Mucosa of stomach (tissue), 1 donor: ENCODE results near the gene FANCD2.
"Not testable (repeated sequence)": the region's sequence is repeated elsewhere in the genome, so short reads cannot be mapped to it uniquely, and the experiment has no call there.

ENCODE experiments used
- H3K27me3 ChIP-seq: one replicate; pipeline ENCODE4 v1.7.0; 2013; ENCODE audit warnings: mild to moderate bottlenecking, low read length; ENCODE audit not compliant: control insufficient read depth, insufficient read depth
- H3K36me3 ChIP-seq: one replicate; pipeline ENCODE4 v1.7.0; 2013; ENCODE audit warnings: low read length; ENCODE audit not compliant: control insufficient read depth, insufficient read depth
- H3K4me1 ChIP-seq: one replicate; pipeline ENCODE4 v1.7.0; 2013; ENCODE audit warnings: mild to moderate bottlenecking, low read length; ENCODE audit not compliant: control insufficient read depth, insufficient read depth
- H3K4me3 ChIP-seq: one replicate; pipeline ENCODE4 v1.7.0; 2013; ENCODE audit warnings: low read length
- H3K9ac ChIP-seq: one replicate; pipeline ENCODE4 v1.7.0; 2013; ENCODE audit warnings: mild to moderate bottlenecking, low read length, moderate library complexity
- H3K9me3 ChIP-seq: one replicate; pipeline ENCODE4 v1.7.0; 2013; ENCODE audit warnings: mild to moderate bottlenecking, low read length, moderate library complexity; ENCODE audit not compliant: control insufficient read depth
- donor health status: Pancreatic carcinoma.

The FANCD2 gene

DNA sequence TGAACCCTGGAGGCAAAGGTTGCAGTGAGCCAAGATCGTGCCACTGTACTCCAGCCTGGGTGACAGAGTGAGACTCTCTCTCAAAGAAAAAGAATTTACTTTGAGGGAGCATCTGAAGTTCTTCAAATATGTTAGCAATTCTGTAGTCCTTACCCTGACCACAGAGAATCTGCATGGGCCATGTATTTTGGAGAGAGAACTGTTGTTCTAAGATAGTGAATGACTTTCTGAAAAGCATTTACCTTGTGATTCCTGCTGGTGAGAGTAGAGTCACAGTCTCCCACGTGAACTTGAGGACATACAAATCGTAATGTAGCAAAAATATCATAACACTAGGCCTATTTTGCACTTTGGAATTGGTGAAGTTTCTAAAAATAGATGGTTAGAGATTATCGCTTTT, 93.1 kb downstream of the FANCD2 start:
- H3K9me3 ChIP-seq: no peaks in the 10 kb centered on the region
- H3K27me3 ChIP-seq: no peaks in the 10 kb centered on the region
- H3K4me3 ChIP-seq: no peak overlapping the region
- H3K9ac ChIP-seq: no peak overlapping the region
- H3K4me1 ChIP-seq: peaks cover 10% of the 10 kb centered on the region
- no peaks in the 10 kb centered on the region for H3K36me3 ChIP-seq

DNA sequence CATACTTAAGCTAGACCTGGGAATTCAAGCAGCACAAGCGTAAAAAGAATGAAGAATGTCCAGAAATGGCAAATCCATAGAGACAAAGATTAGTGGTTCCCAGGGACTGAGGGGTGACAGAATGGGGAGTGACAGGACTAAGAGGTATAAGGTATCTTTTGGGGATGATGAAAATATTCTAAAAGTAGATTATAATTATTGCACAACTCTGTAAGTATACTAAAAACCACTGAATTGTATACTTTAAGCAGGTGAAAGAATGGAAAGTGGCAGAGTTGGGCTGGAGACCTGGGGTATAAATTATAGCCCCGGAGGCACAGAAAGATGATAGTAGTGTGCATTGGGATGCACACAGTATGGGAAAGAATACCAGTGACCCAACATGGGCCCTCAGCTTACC, 94.8 kb downstream of the FANCD2 start:
- no peaks in the 10 kb centered on the region for H3K27me3 ChIP-seq
- H3K36me3 ChIP-seq: no peaks in the 10 kb centered on the region
- H3K4me1 ChIP-seq: peaks cover 10% of the 10 kb centered on the region
- no peak overlapping the region for H3K9ac ChIP-seq
- no peak overlapping the region for H3K4me3 ChIP-seq
- no peaks in the 10 kb centered on the region for H3K9me3 ChIP-seq

GRCh38 chr3:10122724-10123123, 96.5 kb downstream of the FANCD2 start:
- Histone ChIP-seq H3K4me3 (no peak overlapping the region), H3K9ac (no peak overlapping the region), H3K36me3 (no peaks in the 10 kb centered on the region), H3K27me3 (no peaks in the 10 kb centered on the region), H3K4me1 (no peaks in the 10 kb centered on the region), H3K9me3 (no peaks in the 10 kb centered on the region)

GRCh38 chr3:10135872-10136271, 109.6 kb downstream of the FANCD2 start:
- not testable (repeated sequence) for H3K27me3 ChIP-seq, H3K4me1 ChIP-seq, H3K4me3 ChIP-seq, H3K9ac ChIP-seq, H3K9me3 ChIP-seq, H3K36me3 ChIP-seq

DNA sequence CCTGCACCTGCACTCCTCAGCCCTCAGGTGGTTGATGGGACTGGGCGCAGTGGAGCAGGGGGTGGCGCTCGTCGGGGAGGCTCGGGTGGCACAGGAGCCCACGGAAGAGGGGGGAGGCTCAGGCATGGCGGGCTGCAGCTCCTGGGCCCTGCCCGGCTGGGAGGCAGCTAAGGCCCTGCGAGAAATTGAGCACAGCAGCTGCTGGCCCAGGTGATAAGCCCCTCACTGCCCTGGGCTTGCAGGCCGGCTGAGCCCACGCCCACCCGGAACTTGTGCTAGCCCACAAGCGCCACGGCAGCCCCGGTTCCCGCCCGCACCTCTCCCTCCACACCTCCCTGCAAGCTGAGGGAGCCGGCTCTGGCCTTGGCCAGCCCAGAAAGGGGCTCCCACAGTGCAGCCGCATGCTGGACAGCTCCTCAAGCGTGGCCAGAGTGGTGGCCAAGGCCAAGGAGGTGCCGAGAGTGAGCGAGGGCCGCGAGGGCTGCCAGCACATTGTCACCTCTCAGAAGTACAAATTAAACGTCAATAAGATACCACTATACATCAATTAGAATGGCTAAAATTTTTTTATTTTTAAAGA, 110.3 kb downstream of the FANCD2 start:
- no peaks in the 10 kb centered on the region for H3K27me3 ChIP-seq
- no peaks in the 10 kb centered on the region for H3K9me3 ChIP-seq
- no peaks in the 10 kb centered on the region for H3K36me3 ChIP-seq
- no peak overlapping the region for H3K9ac ChIP-seq
- H3K4me1 ChIP-seq: no peaks in the 10 kb centered on the region
- H3K4me3 ChIP-seq: no peak overlapping the region

- H3K36me3 ChIP-seq: no peaks in the 10 kb centered on the region
- no peaks in the 10 kb centered on the region for H3K4me1 ChIP-seq
- no peak overlapping the region for H3K9ac ChIP-seq
- H3K4me3 ChIP-seq: no peak overlapping the region
- no peaks in the 10 kb centered on the region for H3K27me3 ChIP-seq
- H3K9me3 ChIP-seq: no peaks in the 10 kb centered on the region
Observed at GRCh38 chr3:10137178-10137577, 110.9 kb downstream of the FANCD2 start.

DNA sequence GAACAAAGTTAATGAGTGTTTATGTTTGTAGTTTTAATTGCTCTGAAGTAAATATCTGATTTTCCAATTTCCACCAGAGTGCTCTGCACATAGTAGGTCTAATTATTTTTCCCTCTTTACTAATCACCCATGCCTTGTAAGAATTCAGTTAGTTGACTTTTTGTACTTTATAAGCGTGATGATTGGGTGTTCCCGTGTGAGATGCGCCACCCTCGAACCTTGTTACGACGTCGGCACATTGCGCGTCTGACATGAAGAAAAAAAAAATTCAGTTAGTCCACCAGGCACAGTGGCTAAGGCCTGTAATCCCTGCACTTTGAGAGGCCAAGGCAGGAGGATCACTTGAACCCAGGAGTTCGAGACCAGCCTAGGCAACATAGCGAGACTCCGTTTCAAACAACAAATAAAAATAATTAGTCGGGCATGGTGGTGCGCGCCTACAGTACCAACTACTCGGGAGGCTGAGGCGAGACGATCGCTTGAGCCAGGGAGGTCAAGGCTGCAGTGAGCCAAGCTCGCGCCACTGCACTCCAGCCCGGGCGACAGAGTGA, 114.8 kb downstream of the FANCD2 start:
- Histone ChIP-seq H3K27me3 (no peaks in the 10 kb centered on the region), H3K9ac (no peak overlapping the region), H3K4me3 (no peak overlapping the region), H3K36me3 (no peaks in the 10 kb centered on the region), H3K9me3 (no peaks in the 10 kb centered on the region), H3K4me1 (peaks cover 18% of the 10 kb centered on the region)

DNA sequence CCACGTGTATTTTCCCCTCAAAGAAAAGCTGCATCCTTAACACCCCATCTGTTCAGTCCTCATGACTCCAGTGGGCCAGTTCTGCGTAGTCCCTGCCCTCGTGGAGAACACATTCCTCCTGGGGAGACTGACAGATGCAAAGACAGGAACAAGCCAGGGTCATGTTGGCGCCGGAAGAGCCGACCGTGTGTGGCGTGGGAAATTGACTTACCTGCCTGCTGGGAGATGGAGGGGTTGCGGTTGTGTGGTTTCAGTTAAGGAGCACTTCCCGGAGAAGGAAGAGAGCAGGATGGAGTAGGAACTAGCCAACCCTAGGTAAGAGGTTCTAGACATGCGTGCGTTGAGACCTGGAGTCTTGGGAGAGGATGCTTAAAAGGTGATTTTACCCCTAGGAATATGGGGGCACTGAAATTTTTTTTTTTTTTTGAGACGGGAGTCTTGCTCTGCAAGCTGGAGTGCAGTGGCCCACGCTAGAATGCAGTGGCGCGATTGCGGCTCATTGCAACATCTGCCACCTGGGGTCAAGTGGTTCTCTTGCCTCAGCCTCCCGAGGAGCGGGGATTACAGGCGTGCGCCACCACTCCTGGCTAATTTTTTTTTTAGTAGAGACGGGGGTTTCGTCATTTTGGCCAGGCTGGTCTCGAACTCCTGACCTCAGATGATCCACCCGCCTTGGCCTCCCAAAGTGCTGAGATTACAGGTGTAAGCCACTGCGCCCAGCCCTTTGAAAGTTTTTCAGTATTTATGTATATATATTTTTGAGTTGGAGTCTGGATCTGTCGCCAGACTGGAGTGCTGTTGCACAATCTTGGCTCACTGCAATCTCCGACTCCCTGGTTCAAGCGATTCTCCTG, 116.7 kb downstream of the FANCD2 start:
- H3K27me3 ChIP-seq: no peaks in the 10 kb centered on the region
- no peaks in the 10 kb centered on the region for H3K9me3 ChIP-seq
- H3K4me3 ChIP-seq: peak overlapping the region; percentile 74
- H3K9ac ChIP-seq: no peak overlapping the region
- peaks cover 18% of the 10 kb centered on the region for H3K4me1 ChIP-seq
- no peaks in the 10 kb centered on the region for H3K36me3 ChIP-seq

- H3K36me3 ChIP-seq: no peaks in the 10 kb centered on the region
- no peaks in the 10 kb centered on the region for H3K9me3 ChIP-seq
- H3K9ac ChIP-seq: no peak overlapping the region
- no peak overlapping the region for H3K4me3 ChIP-seq
- H3K27me3 ChIP-seq: no peaks in the 10 kb centered on the region
- peaks cover 18% of the 10 kb centered on the region for H3K4me1 ChIP-seq
Observed at GRCh38 chr3:10145685-10146084, 119.4 kb downstream of the FANCD2 start.

GRCh38 chr3:10149226-10149625, 123.0 kb downstream of the FANCD2 start:
- no peaks in the 10 kb centered on the region for H3K9me3 ChIP-seq
- no peak overlapping the region for H3K9ac ChIP-seq
- no peaks in the 10 kb centered on the region for H3K27me3 ChIP-seq
- no peaks in the 10 kb centered on the region for H3K36me3 ChIP-seq
- peaks cover 3% of the 10 kb centered on the region for H3K4me1 ChIP-seq
- no peak overlapping the region for H3K4me3 ChIP-seq

DNA sequence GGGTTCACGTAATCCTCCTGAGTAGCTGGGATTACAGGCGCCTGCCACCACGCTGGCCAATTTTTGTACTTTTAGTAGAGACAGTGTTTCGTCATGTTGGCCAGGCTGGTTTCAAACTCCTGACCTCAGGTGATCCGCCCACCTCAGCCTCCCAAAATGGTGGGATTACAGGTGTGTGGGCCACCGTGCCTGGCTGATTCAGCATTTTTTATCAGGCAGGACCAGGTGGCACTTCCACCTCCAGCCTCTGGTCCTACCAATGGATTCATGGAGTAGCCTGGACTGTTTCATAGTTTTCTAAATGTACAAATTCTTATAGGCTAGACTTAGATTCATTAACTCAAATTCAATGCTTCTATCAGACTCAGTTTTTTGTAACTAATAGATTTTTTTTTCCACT, 124.8 kb downstream of the FANCD2 start:
- H3K9me3 ChIP-seq: no peaks in the 10 kb centered on the region
- H3K27me3 ChIP-seq: no peaks in the 10 kb centered on the region
- no peak overlapping the region for H3K4me3 ChIP-seq
- H3K9ac ChIP-seq: no peak overlapping the region
- H3K4me1 ChIP-seq: no peaks in the 10 kb centered on the region
- no peaks in the 10 kb centered on the region for H3K36me3 ChIP-seq
